Activated gamma-delta T cell treated with Interleukin-2 at 50 U/mL for 16 hours (primary cell): Measurements from ENCODE around the gene CCDC187.

Experiments
- DNase-seq: peaks from one replicate; pipeline ENCODE4 v3.0.0-alpha.2; 2020

The CCDC187 gene

DNA sequence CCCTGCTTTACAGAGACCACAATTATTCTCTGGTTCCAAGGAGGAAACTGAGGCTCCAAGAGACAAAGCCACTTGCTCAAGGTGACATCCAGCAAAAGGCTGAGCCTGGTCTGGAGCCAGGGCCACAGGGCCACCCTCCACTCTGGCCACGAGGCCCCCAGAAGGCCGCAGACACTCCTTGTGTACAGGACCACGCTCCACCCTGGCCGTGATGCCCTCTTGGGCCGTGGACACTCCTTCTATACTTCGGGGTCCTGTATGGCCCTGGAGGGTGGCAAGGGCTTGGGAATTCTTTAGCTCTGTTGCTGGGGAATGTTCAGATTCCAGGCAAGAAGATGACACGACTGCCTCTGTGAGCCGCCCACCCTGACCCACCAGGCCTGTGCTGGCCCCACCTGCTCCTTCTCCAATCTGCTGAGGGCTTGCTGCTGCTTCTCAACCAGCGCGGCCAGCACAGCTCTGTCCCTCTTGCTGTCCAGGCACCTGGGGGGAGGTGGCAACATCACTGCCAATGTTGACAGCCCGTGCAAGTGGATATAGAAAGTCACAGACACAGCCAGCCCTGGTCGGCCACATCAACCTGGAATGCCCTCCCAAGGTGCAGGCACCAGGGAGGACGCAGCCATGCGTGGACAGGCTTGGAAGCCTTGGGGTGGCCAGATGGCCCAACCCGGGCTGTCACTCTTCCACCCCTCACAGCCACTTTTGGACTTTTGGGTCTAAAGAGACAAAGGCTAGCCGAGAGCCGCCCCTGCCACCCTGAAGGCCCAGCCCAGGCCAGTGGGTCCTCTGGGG lies 38.1 kb downstream of the CCDC187 start:
- DNase-seq, result no peak

GRCh38 chr9:136264441-136265405 lies 39.2 kb downstream of the CCDC187 start:
- DNase-seq, result no peak

GRCh38 chr9:136264031-136264430 lies 39.9 kb downstream of the CCDC187 start:
- DNase-seq, result no peak

- DNase-seq, result no peak
These were observed 41.2 kb downstream of the CCDC187 start for GRCh38 chr9:136262671-136263178.

GRCh38 chr9:136261686-136262430 lies 42.0 kb downstream of the CCDC187 start:
- DNase-seq, result no peak

- DNase-seq, result no peak
These were observed 42.9 kb downstream of the CCDC187 start for GRCh38 chr9:136260936-136261472.

DNA sequence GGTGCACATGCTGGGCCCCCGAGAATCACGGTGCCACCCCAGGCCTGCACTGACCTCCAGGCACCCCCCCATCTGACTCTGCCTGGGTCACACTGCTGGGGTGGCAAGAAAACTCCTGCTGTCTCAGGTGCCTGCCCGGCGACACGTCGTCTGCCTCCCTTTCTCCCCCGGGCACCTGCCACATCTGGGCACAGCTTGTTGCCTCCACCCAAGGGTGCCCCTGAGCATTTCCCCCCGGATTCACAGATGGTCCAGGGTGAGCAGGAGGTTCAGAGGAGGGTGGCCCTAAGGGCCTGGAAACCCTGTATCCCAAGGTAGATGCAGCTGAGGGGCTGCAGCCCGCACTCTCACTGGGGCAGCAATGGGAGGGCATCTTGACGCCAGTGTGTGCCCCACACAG lies 43.4 kb downstream of the CCDC187 start:
- DNase-seq, result no peak

DNA sequence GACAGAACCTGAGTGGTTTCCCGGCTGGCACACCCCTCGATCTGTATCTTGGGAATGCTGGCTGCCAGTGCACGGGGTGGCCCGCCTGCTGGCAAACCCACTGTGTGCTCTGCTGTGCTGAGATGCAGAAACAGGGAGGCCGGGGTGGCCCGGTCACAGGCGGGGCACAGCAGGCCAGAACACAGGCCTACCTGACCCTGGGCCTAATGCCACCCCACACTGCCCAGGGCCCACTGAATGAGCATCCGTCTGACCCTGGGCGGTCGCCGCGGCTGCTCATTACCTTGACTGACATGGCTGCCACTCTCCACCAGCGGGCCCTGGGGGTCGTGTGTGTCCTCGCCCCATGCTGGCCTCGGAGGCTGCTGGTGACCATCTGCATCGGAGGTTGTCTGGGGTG lies 44.1 kb downstream of the CCDC187 start:
- no peak for DNase-seq

DNA sequence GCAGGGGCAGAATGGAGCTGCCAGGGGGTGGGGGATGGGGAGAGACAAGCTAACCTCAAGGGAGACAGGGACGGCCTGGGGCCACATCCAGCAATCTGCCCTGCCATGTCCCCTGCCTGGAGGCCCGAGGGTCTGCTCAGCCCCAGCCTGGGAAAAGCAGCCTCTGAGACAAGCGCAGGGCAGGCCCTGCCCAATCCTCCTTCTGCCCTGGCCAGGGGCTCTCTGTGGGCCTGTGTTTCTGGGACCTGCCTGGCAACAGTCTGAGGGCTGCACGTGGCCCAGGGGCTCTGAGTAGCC lies 44.4 kb downstream of the CCDC187 start:
- no peak for DNase-seq

- DNase-seq, result no peak
These were observed 44.9 kb downstream of the CCDC187 start for GRCh38 chr9:136258786-136259516.

DNA sequence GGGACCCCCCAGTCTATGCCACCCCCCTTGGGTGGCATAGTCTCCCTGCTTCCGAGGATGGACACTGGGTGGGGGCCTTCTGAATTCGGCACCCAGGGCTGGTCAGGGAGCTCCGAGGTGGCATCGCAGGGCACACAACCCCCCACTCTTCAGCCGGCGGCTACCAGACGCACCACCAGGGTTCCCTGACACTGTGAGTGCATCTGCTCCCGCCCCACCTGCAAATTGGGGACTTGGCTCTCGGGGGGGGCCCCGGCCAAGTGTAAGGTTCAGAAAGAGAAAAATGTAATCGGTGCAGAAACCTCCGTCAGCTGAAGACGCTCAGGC lies 45.6 kb downstream of the CCDC187 start:
- DNase-seq, result no peak

- DNase-seq, result no peak
These were observed 46.3 kb downstream of the CCDC187 start for GRCh38 chr9:136257381-136258298.

DNA sequence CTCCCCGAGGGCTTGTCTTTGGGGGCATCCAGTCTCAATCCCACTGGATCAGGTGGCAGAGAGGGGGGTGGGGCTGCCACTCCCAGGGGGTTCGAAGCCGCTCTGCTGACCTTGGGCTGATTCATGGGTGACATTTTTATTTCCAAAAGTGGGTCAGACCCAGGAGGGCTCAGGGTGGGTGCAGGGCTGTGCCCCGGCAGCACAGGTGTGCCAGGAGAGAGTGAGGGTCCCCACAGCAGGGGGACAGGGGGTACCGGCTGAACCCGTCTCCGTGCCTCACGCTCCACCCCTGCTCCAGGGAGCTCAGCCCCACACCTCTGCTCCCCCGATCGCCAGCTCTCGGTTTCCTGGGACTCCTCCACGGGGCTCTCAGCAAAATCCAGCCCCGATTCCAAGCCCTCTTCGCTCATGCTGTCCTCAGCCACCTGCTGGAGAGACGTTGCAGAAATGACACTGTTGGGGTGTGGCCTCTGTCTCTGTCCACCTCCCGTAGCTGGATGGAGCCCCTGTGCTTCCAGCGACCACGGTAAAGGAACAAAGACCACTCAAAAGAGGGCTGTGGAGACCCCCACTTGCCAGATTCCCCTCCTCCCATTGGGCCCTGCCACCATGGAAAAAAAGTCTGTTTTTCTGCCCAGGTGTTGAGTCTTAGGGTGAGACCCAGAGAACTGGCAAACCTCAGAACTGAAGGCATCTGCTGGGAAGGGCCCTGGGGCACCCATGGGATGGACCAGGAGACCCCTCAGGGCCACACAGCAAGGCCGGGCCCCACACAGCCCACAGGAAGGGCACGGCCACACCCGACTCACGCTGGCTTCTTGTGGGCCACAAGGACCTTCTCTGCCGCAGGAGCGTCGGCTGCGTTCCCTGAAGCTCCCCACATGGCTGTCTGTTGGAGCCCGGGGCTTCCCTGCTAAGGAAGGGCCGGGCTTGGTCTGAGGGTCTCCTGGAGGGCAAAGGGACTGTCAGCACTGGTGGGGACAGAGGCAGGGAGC lies 47.7 kb downstream of the CCDC187 start:
- DNase-seq, result no peak

GRCh38 chr9:136255166-136255538 lies 48.7 kb downstream of the CCDC187 start:
- no peak for DNase-seq

- no peak for DNase-seq
These were observed 49.3 kb downstream of the CCDC187 start for GRCh38 chr9:136254381-136255165.

DNA sequence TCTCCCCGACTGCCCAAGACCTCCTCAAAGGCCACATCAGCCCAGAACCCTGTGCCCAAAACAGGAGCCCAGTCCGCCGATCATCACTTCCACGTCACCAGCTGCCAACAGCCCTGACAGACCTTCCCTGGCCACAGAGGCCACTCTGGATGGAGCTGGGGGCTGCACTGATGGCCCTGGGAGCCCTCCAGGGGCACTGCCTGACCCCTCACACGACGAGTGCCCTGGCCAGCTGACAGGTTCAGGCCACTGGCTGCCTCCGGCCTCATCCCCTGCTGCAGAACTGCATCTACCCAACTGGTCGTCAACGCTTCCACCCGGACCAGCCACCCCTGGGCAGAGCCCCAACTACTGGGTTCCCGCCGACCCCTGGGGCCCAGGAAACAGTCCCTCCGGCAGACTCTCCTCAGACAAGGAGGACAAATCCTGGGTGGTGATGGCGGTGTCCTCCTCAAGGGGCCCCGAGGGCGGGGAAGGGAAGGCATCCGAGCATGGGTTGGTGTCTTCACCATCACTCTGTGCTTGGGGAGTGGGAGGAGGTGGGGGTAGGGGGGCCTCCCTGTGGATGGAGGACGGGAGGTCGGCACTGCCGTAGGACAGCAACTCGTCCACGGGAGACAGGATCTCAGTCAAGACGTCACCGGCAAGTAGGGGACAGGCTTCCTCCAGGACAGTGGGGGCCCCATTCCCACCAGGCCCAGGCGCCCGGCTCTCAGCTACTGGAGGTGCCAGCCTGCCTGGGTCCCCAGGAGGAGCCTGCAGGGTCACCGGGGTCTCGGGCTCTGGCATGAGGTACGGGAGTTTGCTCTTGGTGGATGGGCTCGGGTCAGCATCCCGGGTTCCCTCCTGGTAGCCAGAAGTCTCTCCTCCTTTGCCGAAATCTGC lies 50.4 kb downstream of the CCDC187 start:
- DNase-seq, result no peak

DNA sequence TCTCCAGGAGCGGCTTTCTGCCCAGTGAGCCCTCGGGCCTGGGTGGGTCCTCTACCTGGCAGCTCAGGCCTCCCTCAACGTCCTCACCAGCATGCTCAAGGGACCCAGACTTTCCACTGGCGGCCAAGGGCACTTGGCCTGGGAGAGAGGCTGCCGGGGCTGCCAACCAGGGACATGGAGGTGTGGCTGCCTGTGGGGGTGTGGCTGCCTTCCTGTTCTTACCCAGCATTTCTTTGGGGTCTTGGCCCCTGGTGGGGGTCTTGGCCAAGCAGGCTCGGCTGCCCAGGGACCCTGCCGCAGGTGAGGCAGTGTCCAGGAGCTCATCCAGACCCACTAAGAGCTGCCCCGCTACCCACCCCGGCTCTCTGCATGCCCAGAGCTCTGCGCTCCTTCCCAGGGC lies 51.0 kb downstream of the CCDC187 start:
- no peak for DNase-seq

GRCh38 chr9:136252281-136252680 lies 51.6 kb downstream of the CCDC187 start:
- DNase-seq, result no peak
